H9 (cell line): Measurements from ENCODE around the gene CDC25B. TPM values are rescaled to one million over a fixed set of nuclear protein-coding genes. Genes with fewer than 3 reads are reported as not detected.

Experiments used
- DNase-seq: peaks from one replicate; pipeline ENCODE4 v3.0.0-alpha.2; 2017
- H2AFZ ChIP-seq: one replicate; pipeline ENCODE4 v1.6.1; 2013; ENCODE audit warnings: mild to moderate bottlenecking, low read length, control low read depth, moderate library complexity
- H2AK5ac ChIP-seq: 2 replicates; pipeline ENCODE4 v1.6.1; 2013; ENCODE audit warnings: low read length, control low read depth, mixed read lengths; ENCODE audit not compliant: insufficient read length
- H2BK120ac ChIP-seq: one replicate; pipeline ENCODE4 v1.6.1; 2013; ENCODE audit warnings: low read depth, mild to moderate bottlenecking, low read length, control low read depth, inconsistent platforms; ENCODE audit not compliant: poor library complexity, severe bottlenecking
- H2BK12ac ChIP-seq: 2 replicates; pipeline ENCODE4 v1.6.1; 2013; ENCODE audit warnings: low read length, control low read depth, mixed read lengths, low read depth; ENCODE audit not compliant: insufficient read length
- H2BK15ac ChIP-seq: 2 replicates; pipeline ENCODE4 v1.6.1; 2013; ENCODE audit warnings: low read depth, low read length, control low read depth
- H2BK20ac ChIP-seq: one replicate; pipeline ENCODE4 v1.6.1; 2013; ENCODE audit warnings: low read depth, mild to moderate bottlenecking, low read length, control low read depth, inconsistent platforms; ENCODE audit not compliant: poor library complexity, severe bottlenecking
- H2BK5ac ChIP-seq: 2 replicates; pipeline ENCODE4 v1.6.1; 2013; ENCODE audit warnings: low read length, control low read depth, mixed read lengths; ENCODE audit not compliant: insufficient read length
- H3K14ac ChIP-seq: 2 replicates; pipeline ENCODE4 v1.6.1; 2013; ENCODE audit warnings: low read length, control low read depth; ENCODE audit not compliant: insufficient read depth
- H3K18ac ChIP-seq: 2 replicates; pipeline ENCODE4 v1.6.1; 2013; ENCODE audit warnings: low read depth, mild to moderate bottlenecking, mixed read lengths, low read length, control low read depth; ENCODE audit not compliant: insufficient read length
- H3K23ac ChIP-seq: 2 replicates; pipeline ENCODE4 v1.6.1; 2013; ENCODE audit warnings: low read length, control low read depth, mixed read lengths, low read depth; ENCODE audit not compliant: insufficient read length
- H3K23me2 ChIP-seq: 2 replicates; pipeline ENCODE4 v1.6.1; 2013; ENCODE audit warnings: low read depth, mild to moderate bottlenecking, mixed read lengths, low read length, control low read depth; ENCODE audit not compliant: insufficient read length, poor library complexity, severe bottlenecking
- H3K27ac ChIP-seq: 2 replicates; pipeline ENCODE4 v1.5.1; 2013; ENCODE audit warnings: low read length, control low read depth, mixed read lengths, low read depth; ENCODE audit not compliant: insufficient read length
- H3K27me3 ChIP-seq: 2 replicates; pipeline ENCODE4 v1.6.1; 2013; ENCODE audit warnings: low read length, control low read depth, inconsistent platforms; ENCODE audit not compliant: insufficient read depth
- H3K4ac ChIP-seq: 2 replicates; pipeline ENCODE4 v1.6.1; 2013; ENCODE audit warnings: low read depth, mild to moderate bottlenecking, control low read depth, inconsistent platforms, low read length, moderate library complexity
- H3K4me1 ChIP-seq: 2 replicates; pipeline ENCODE4 v1.6.1; 2013; ENCODE audit warnings: low read length, control low read depth, inconsistent platforms; ENCODE audit not compliant: insufficient read depth
- H3K4me2 ChIP-seq: 2 replicates; pipeline ENCODE4 v1.6.1; 2013; ENCODE audit warnings: low read length, control low read depth, mixed read lengths; ENCODE audit not compliant: insufficient read length, insufficient read depth
- H3K56ac ChIP-seq: 2 replicates; pipeline ENCODE4 v1.6.1; 2013; ENCODE audit warnings: low read depth, mild to moderate bottlenecking, mixed read lengths, low read length, control low read depth; ENCODE audit not compliant: insufficient read length
- H3K79me1 ChIP-seq: 2 replicates; pipeline ENCODE4 v1.6.1; 2013; ENCODE audit warnings: low read depth, mild to moderate bottlenecking, moderate library complexity, low read length, control low read depth, inconsistent platforms; ENCODE audit not compliant: insufficient read depth, poor library complexity, severe bottlenecking
- H3K79me2 ChIP-seq: 2 replicates; pipeline ENCODE4 v1.6.1; 2013; ENCODE audit warnings: low read length, control low read depth, inconsistent platforms; ENCODE audit not compliant: insufficient read depth
- H3K9ac ChIP-seq: 2 replicates; pipeline ENCODE4 v1.6.1; 2013; ENCODE audit warnings: low read length, control low read depth, mixed read lengths; ENCODE audit not compliant: insufficient read length; ENCODE audit errors: extremely low read depth
- H3K9me3 ChIP-seq: one replicate; pipeline ENCODE4 v1.6.1; 2013; ENCODE audit warnings: low read depth, low read length, inconsistent platforms; ENCODE audit not compliant: control insufficient read depth
- H3T11ph ChIP-seq: one replicate; pipeline ENCODE4 v1.6.1; 2013; ENCODE audit warnings: mild to moderate bottlenecking, low read length, control low read depth, inconsistent platforms
- H4K20me1 ChIP-seq: one replicate; pipeline ENCODE4 v1.6.1; 2013; ENCODE audit not compliant: control insufficient read depth, insufficient read length, insufficient read depth
- H4K5ac ChIP-seq: 2 replicates; pipeline ENCODE4 v1.6.1; 2013; ENCODE audit warnings: low read depth, mild to moderate bottlenecking, mixed read lengths, low read length, control low read depth; ENCODE audit not compliant: insufficient read length
- H4K8ac ChIP-seq: replicated peaks from 2 replicates; pipeline ENCODE4 v1.6.1; 2013; ENCODE audit warnings: low read length, control low read depth, mixed read lengths, low read depth; ENCODE audit not compliant: insufficient read length
- H4K91ac ChIP-seq: 2 replicates; pipeline ENCODE4 v1.6.1; 2013; ENCODE audit warnings: low read depth, mild to moderate bottlenecking, moderate library complexity, mixed read lengths, low read length, control low read depth; ENCODE audit not compliant: insufficient read length
- H3K27ac Mint-ChIP-seq, 3 experiments: 2 replicates in 2 of 3; 3 replicates in 1 of 3; pipeline ENCODE4 v1.8.0; 2020 to 2021; ENCODE audit warnings: mixed read lengths in 3 of 3, mild to moderate bottlenecking in 1 of 3, moderate library complexity in 1 of 3
- H3K27me3 Mint-ChIP-seq: 2 replicates; pipeline ENCODE4 v1.8.0; 2021; ENCODE audit warnings: low read depth, mild to moderate bottlenecking, moderate library complexity, mixed read lengths
- H3K36me3 Mint-ChIP-seq, 3 experiments: 2 replicates in 2 of 3; 3 replicates in 1 of 3; pipeline ENCODE4 v1.8.0; 2020 to 2021; ENCODE audit warnings: low read depth in 3 of 3, mixed read lengths in 3 of 3; ENCODE audit not compliant: insufficient read depth in 1 of 3
- H3K4me1 Mint-ChIP-seq, 2 experiments: 2 replicates each; pipeline ENCODE4 v1.8.0; 2020; ENCODE audit warnings: mixed read lengths in 2 of 2
- H3K4me3 Mint-ChIP-seq, 2 experiments: 2 replicates in 1 of 2; 3 replicates in 1 of 2; pipeline ENCODE4 v1.8.0; 2020 to 2021; ENCODE audit warnings: mild to moderate bottlenecking in 2 of 2, mixed read lengths in 2 of 2, moderate library complexity in 1 of 2
- H3K9me3 Mint-ChIP-seq, 2 experiments: 2 replicates in 1 of 2; 3 replicates in 1 of 2; pipeline ENCODE4 v1.8.0; 2020; ENCODE audit warnings: mild to moderate bottlenecking in 2 of 2, mixed read lengths in 2 of 2, moderate library complexity in 1 of 2
- CTCF ChIP-seq: fragments of 200-600 bp; sonication (generic); conservative IDR thresholded peaks from 3 replicates; pipeline ENCODE4 v1.8.0; 2021; ENCODE audit warnings: antibody characterized with exemption, mild to moderate bottlenecking
- WGBS: extraction: QIAGEN DNeasy Blood & Tissue Kit; methylation state at CpG from one replicate; pipeline ENCODE4 v1.1.7; 2013; ENCODE audit warnings: missing lambda C conversion rate, low lambda C conversion rate, mixed read lengths; ENCODE audit not compliant: insufficient read length; ENCODE audit errors: extremely low coverage; 5-methylcytosine and 5-hydroxymethylcytosine counted together
- total RNA-seq: library from RNA; stranded (reverse); gene quantifications from 2 replicates; pipeline ENCODE4 v1.2.1, GENCODE V29; 2021

The CDC25B gene
- total RNA-seq, 1 experiment from 2014 or later: 24.0 TPM

- Histone ChIP-seq H3K4ac (no peak overlapping the region), H2BK5ac (no peak overlapping the region), H3K9me3 (no peaks in the 10 kb centered on the region), H3K56ac (no peak overlapping the region), H3K79me2 (no peaks in the 10 kb centered on the region; the same call in 1 of the 2 replicates), H2AFZ (no peak overlapping the region), H2BK12ac (no peak overlapping the region), H3T11ph (no peak overlapping the region), H4K8ac (no peak overlapping the region), H4K91ac (no peak overlapping the region), H2BK120ac (no peak overlapping the region), H4K5ac (no peak overlapping the region), H4K20me1 (no peaks in the 10 kb centered on the region), H3K14ac (no peak overlapping the region), H3K27me3 (no peaks in the 10 kb centered on the region), H3K23me2 (peaks cover 11% of the 10 kb centered on the region), H3K27ac (no peak overlapping the region), H2BK15ac (no peak overlapping the region), H3K79me1 (no peaks in the 10 kb centered on the region), H2AK5ac (no peak overlapping the region), H3K23ac (no peak overlapping the region), H3K4me2 (no peak overlapping the region), H3K18ac (no peak overlapping the region), H3K4me1 (no peaks in the 10 kb centered on the region), H2BK20ac (no peak overlapping the region), H3K9ac (no peak overlapping the region)
- WGBS: no CpG with 5 or more reads among the region's 7 CpGs
- DNase-seq: no peak
- Mint-ChIP-seq H3K4me1 (peaks cover 10 to 12% of the 10 kb centered on the region in 2 experiments), H3K27ac (no peak overlapping the region; a peak in 1 of 7 replicates), H3K27me3 (no peaks in the 10 kb centered on the region; the same call in 1 of the 2 replicates), H3K4me3 (no peak overlapping the region), H3K36me3 (no peaks in the 10 kb centered on the region), H3K9me3 (no peaks in the 10 kb centered on the region)
- TF ChIP-seq CTCF: no peak
Measured at GRCh38 chr20:3842348-3842930, 46.3 kb downstream of the CDC25B start.
